Stimulated activated CD8-positive, alpha-beta memory T cell treated with anti-CD3 and anti-CD28 coated beads, Interleukin-4, amount 100 ng/mL, for 48 hours (primary cell): ENCODE measurements around the gene TSBP1.
"Not testable (repeated sequence)": the region's sequence is repeated elsewhere in the genome, so short reads cannot be mapped to it uniquely, and the experiment has no call there.

Experiments used
- DNase-seq: peaks from one replicate; pipeline ENCODE4 v3.0.0-alpha.2; 2020

The TSBP1 gene

DNA sequence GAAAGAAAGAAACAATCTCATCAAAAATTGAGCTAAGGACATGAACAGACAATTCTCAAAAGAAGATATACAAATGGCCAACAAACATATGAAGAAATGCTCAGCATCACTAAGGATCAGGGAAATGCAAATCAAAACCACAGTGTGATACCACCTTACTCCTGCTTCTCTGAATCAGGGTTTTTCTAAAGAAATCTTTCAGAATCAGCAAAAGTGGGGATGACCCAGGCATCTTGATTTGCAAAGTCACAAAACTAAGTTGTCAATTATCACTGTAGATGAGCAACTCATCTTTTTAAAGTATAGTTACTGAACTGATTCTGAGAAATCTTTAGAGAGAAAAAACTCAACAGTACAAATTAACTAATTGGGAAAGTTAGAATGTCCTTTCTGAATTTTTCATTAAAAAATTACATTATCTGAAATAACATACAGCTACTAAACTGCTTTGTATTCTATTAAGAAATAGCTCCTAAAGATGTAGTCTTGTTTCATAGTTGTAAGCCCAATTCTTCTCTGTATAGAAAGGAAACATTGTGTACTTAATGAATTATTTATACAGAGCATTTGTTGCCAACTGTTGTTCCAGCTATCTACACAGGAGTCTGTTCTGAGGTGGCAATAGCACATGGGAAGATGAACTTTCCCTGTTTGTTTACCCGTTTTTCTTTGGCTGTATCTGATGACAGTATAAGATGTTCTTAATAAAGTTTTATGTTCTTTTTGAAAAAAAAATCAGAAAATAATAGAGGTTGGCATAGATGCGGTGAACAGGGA lies 97.7 kb downstream of the TSBP1 start:
- DNase-seq = not testable (repeated sequence)

DNA sequence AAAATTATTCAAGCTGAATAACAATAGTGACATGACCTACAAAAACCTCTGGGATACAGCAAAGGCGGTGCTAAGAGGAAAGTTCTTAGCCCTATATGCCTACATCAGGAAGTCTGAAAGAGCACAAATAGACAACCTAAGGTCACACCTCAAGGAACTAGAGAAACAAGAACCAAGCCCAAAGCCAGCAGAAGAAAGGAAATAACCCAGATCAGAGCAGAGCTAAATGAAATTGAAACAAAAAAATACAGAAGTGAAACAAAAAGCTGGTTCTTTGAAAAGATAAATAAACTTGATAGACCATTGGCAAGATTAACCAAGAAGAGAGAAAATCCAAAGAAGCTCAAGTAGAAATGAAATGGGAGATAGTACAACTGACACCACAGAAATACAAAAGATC lies 100.3 kb downstream of the TSBP1 start:
- no peak for DNase-seq

DNA sequence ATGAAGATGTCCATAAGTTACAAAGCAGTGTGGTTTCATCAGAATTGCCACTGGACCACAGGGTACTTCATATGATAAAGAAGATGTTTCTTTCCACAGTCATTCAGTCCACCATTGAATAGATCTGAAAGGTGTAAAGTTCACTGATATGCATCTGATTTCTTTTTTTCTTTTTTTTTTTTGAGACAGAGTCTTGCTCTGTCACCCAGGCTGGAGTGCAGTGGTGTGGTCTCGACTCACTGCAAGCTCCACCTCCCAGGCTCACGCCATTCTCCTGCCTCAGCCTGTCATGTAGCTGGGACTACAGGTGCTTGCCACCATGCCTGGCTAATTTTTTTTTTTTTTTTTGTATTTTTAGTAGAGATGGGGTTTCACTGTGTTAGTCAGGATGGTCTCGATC lies 103.2 kb downstream of the TSBP1 start:
- DNase-seq = not testable (repeated sequence)

DNA sequence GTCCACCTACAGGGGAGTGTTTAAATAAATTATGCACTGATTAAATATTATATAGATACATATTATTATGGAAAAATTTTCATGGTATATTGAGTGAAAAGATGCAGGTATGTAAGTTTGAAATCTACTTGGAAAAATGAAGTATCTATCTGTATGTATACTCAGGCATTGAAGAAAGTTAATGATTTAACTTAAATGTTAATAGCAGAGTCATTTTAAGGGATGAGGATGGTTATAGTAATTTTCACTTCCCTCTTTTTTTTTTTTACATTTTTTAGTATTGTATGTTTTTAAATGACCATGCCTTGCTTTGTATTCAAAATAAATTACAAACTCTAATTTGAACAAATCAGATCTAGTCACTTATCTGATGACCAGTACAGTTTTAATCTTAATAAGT lies 104.7 kb downstream of the TSBP1 start:
- no peak for DNase-seq

DNA sequence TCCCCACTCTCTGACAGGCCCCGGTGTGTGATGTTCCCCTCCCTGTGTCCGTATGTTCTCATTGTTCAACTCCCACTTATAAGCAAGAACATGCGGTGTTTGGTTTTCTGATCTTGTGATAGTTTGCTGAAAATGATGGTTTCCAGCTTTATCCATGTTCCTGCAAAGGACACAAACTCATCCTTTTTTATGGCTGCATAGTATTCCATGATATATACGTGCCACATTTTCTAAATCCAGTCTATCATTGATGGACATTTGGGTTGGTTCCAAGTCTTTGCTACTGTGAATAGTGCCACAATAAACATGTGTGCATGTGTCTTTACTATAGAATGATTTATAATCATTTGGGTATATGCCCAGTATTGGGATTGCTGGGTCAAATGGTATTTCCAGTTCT lies 114.4 kb downstream of the TSBP1 start:
- not testable (repeated sequence) for DNase-seq

DNA sequence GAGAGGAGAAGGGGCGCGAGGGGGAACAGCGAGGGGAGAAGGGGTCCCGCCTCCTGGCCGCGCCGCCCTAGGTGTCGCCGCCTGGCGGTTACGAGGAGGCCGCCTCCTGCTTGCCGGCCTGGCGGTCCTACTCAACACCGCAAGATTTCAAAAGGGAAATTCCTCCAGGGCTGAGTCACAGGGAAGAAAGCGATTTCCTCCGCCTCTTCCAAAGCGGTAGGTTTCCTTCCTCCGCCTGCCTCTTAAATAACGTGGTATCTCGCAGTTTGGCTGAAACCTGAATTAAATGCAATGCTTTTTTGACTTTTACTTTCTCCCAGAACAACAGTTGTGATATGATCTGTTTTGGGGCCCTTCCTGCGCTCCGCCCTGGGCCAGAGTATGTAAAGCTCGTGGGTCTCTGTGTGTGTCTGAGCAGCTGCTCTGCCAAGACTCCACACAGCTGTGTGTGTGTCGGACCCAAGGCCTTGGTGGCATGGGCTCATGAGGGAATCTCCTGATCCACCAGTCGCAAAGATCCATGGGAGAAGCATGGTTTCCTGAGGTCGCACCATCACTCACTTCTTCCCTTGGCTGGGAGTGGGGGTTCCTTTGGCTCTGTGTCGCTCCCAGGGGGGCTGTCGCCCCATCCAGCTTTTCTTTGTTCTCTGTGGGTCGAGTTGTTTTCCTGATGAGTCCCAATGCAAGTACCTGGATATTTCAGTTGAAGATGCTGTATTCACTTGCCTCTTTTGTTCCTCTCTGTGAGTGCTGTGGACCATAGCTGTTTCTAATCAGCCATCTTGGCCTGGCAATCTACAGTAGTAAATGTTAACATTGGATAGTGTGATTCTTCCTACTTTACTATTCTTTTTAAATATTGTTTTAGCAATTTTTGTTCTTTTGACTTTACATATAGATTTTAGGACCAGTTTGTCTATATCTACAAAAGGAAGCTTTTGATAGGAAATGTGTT lies 116.2 kb downstream of the TSBP1 start:
- peak; percentile 76 for DNase-seq

DNA sequence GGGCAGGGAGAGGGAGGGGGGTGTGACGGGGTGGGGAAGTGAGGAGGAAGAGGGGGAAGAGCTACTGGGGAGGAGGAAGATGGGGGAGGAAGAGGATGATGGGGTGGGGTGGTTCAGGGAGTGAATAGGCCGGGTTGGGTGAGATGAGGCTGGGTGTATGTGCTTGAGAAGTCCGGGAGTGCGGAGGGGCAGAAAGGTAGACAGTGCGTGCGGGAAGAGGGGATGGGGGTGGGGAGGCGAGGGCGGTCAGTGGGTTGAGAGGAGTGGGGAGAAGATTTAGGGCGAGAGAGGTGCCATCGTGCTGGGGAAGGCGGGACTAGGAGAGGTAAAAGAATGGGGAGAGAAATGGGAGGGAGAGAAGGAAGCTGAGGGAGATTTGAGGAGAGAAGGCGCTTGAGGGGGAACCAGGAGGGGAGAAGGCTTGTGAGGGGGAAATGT lies 116.9 kb downstream of the TSBP1 start:
- no peak for DNase-seq

GRCh38 chr6:32252331-32253009 lies 119.2 kb downstream of the TSBP1 start:
- no peak for DNase-seq

- DNase-seq = no peak
These were observed 122.4 kb downstream of the TSBP1 start for GRCh38 chr6:32249262-32249661.

- DNase-seq = no peak
These were observed 124.3 kb downstream of the TSBP1 start for GRCh38 chr6:32247401-32247800.

DNA sequence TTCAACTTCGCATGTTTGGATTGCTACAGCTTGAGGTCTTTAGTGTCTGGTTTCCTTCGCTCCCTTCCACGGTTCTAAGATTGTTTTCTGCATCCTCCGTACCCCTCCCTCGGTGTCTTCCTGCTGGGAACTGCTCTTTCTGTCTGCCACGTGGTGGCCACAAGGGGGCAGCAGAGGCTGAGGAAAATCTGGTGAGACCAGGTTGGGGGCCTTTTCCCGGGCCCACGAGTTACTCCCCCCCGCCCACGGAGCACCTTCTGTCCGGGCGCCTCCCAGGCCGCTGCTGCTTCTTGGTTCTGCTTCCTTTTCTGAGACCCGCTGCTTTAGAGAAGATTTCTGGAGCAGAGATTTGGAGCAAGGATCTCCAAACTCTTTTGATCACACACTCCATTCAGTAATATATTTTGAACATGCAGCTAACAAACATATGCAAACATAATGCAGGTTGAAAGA lies 126.7 kb downstream of the TSBP1 start:
- DNase-seq = peak; percentile 84

GRCh38 chr6:32244270-32244669 lies 127.4 kb downstream of the TSBP1 start:
- no peak for DNase-seq
